ENCODE measurements around the gene E2F2. TPM values are rescaled to one million over a fixed set of nuclear protein-coding genes. Genes with fewer than 3 reads are reported as not detected.

E2F2 gene
- polyA plus RNA-seq, 1 of the 3 experiments (the other 2 are of a cell fraction) = 0.43 TPM

DNA sequence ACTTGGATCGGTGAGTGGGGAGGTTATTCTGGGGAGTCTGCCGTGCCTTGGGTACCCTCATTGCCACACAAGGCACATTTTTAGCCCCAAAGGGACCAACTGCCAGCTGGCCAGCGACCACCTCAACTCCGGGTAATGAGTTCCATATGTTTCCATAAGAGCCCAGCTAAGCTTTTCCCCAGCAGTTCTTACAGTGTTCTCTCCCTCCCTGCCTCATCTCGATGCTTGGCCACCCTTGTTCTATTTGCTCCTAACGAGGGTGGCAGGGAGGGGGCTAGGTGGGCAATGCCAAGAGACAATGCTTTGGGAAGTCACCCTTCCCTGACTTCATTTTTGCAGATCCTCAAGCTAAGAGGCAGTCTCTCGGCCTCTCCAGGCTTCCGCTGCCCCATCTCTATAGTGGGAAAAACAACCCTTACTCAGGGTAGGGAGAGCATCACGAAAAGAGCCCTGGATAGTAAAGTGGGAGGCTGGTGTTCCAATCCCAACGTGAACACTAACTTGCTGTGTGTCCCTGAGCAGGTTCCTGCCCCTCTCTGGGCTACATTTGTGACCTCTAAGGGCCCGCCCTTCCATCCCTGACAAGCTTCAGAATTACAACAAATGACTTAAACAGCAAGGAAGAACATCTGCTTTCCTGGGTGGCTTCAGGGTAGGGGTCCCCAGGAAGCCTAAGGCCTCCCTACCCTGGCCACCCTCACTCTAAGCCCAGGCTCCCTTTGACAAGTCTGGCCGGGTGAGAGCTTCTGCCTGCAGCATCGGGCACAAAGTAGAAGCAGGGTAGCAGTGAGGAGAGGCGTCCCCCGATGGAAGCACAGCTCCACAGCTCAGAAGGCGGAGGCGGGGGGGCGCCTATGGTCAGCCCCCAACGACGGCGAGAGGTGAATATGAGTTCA is 22.4 kb upstream of the E2F2 start:
- peak overlapping the region; percentile 79; the same call in 1 of the 2 replicates for H3K9ac ChIP-seq
- 74% methylated on average over 20 of the region's 21 CpGs for WGBS (ENCODE audit: low lambda C conversion rate)

DNA sequence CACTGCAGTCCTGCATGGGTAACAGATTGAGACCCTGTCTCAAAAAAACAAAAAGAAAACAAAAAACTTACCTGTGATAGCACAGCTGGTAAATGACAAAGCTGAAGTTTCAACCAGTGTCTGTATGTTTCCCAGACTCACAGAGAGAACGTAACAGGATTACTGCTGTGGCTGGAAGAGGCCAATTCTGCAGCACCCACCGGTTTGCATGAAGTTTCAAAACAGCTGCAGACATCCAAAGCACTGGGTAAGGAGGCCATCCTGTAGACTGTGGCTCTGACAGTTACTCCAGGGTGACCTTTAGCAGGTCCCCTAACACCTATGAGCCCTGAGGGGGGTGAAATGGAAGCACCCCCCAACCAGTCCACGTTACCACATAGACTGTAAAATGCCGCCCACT is 20.8 kb upstream of the E2F2 start:
- no peaks in the 10 kb centered on the region for H3K27me3 ChIP-seq (ENCODE audit: insufficient read depth)
- peaks cover 3% of the 10 kb centered on the region for H3K79me2 ChIP-seq (ENCODE audit: insufficient read depth)
- H3K4me3 ChIP-seq (ENCODE audit: low read depth in 2 of 2, low read length in 1 of 2) = no peak overlapping the region
- H3K4me2 ChIP-seq = no peak overlapping the region
- peak overlapping the region in 1 of 2 experiments; percentile 40; a peak in 2 of 4 replicates for H3K27ac ChIP-seq (ENCODE audit: low read depth in 2 of 2, low read length in 1 of 2)
- no peak overlapping the region for H3K9ac ChIP-seq
- no peaks in the 10 kb centered on the region for H3K9me3 ChIP-seq
- H3K9me2 ChIP-seq = no peaks in the 10 kb centered on the region
- peaks cover 24% of the 10 kb centered on the region for H3F3A ChIP-seq (replicated peaks; ENCODE audit: insufficient read depth)
- CTCF ChIA-PET = interaction anchor here (0.7 to 18.2 kb wide), 4 partner anchors 12 to 83 kb away, joined by 3 to 708 read pairs (median 7); no protein-coding TSS in a partner anchor
- TF ChIP-seq TAF1 (IDR thresholded peaks at IDR 0.05; ENCODE audit: borderline replicate concordance, low read depth, low read length) (no peak), RXRA (IDR thresholded peaks at IDR 0.05; ENCODE audit: borderline replicate concordance, low read depth) (no peak), TEAD4 (IDR thresholded peaks at IDR 0.05; ENCODE audit: borderline replicate concordance, insufficient read depth) (no peak), NFIC (IDR thresholded peaks at IDR 0.05; ENCODE audit: borderline replicate concordance) (no peak), MEF2A (IDR thresholded peaks at IDR 0.05; ENCODE audit: borderline replicate concordance, low read depth) (no peak), FOXJ3 (CRISPR knock-in tag; IDR thresholded peaks at IDR 0.05) (no peak), ELF1 (IDR thresholded peaks at IDR 0.05) (no peak), EZH2phosphoT487 (IDR thresholded peaks at IDR 0.05; ENCODE audit: borderline replicate concordance, low read depth) (no peak), YY1 (IDR thresholded peaks at IDR 0.05; ENCODE audit: low read depth) (no peak), SIN3A (IDR thresholded peaks at IDR 0.05; ENCODE audit: borderline replicate concordance, low read depth, low read length) (no peak)
- TF ChIP-seq, protein P1, sequence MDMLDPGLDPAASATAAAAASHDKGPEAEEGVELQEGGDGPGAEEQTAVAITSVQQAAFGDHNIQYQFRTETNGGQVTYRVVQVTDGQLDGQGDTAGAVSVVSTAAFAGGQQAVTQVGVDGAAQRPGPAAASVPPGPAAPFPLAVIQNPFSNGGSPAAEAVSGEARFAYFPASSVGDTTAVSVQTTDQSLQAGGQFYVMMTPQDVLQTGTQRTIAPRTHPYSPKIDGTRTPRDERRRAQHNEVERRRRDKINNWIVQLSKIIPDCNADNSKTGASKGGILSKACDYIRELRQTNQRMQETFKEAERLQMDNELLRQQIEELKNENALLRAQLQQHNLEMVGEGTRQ (IDR thresholded peaks at IDR 0.05; ENCODE audit: borderline replicate concordance, low read depth, low read length) = no peak
- WGBS (ENCODE audit: low lambda C conversion rate) = 88% methylated on average over 4 of the region's 4 CpGs
- H3K36me3 ChIP-seq (replicated peaks in 1 of 2; ENCODE audit: control insufficient read depth in 1 of 2, insufficient read depth in 2 of 2, low read length in 1 of 2) = peaks cover 0 to 2% of the 10 kb centered on the region in 2 experiments
- no peak for DNase-seq
- POLR2A ChIA-PET = no interaction called here
- H3K4me1 ChIP-seq (ENCODE audit: control insufficient read depth in 1 of 2, insufficient read depth in 2 of 2, low read depth in 1 of 2, low read length in 1 of 2) = peaks cover 31 to 52% of the 10 kb centered on the region in 2 experiments
- no peak overlapping the region for H2AFZ ChIP-seq (ENCODE audit: low read depth)
- H4K20me1 ChIP-seq (ENCODE audit: insufficient read depth) = peaks cover 6% of the 10 kb centered on the region; the same call in 1 of the 2 replicates

More for the DNA sequence above, 22.4 kb upstream of the E2F2 start:
- POLR2A ChIA-PET = interaction anchor here (1.1 to 1.8 kb wide), 2 partner anchors 8 to 84 kb away, joined by 3 to 6 read pairs; no protein-coding TSS in a partner anchor
- peaks cover 38% of the 10 kb centered on the region for H3F3A ChIP-seq (replicated peaks; ENCODE audit: insufficient read depth)
- peaks cover 22% of the 10 kb centered on the region for H4K20me1 ChIP-seq (ENCODE audit: insufficient read depth)
- CTCF ChIA-PET = interaction anchor here (0.9 to 18.2 kb wide), 8 partner anchors 9 to 348 kb away, joined by 3 to 708 read pairs (median 10); partner anchors contain the start of gene RPL11
- no peak overlapping the region for H2AFZ ChIP-seq (ENCODE audit: low read depth)
- TF ChIP-seq, protein P2, sequence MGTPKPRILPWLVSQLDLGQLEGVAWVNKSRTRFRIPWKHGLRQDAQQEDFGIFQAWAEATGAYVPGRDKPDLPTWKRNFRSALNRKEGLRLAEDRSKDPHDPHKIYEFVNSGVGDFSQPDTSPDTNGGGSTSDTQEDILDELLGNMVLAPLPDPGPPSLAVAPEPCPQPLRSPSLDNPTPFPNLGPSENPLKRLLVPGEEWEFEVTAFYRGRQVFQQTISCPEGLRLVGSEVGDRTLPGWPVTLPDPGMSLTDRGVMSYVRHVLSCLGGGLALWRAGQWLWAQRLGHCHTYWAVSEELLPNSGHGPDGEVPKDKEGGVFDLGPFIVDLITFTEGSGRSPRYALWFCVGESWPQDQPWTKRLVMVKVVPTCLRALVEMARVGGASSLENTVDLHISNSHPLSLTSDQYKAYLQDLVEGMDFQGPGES (IDR thresholded peaks at IDR 0.05; ENCODE audit: low read depth, low read length) = no peak
- TF ChIP-seq, protein P3, sequence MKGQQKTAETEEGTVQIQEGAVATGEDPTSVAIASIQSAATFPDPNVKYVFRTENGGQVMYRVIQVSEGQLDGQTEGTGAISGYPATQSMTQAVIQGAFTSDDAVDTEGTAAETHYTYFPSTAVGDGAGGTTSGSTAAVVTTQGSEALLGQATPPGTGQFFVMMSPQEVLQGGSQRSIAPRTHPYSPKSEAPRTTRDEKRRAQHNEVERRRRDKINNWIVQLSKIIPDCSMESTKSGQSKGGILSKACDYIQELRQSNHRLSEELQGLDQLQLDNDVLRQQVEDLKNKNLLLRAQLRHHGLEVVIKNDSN (IDR thresholded peaks at IDR 0.05; ENCODE audit: borderline replicate concordance, low read depth) = no peak
- TF ChIP-seq TCF12 (IDR thresholded peaks at IDR 0.05) = peak; percentile 52
- TF ChIP-seq, protein P4, sequence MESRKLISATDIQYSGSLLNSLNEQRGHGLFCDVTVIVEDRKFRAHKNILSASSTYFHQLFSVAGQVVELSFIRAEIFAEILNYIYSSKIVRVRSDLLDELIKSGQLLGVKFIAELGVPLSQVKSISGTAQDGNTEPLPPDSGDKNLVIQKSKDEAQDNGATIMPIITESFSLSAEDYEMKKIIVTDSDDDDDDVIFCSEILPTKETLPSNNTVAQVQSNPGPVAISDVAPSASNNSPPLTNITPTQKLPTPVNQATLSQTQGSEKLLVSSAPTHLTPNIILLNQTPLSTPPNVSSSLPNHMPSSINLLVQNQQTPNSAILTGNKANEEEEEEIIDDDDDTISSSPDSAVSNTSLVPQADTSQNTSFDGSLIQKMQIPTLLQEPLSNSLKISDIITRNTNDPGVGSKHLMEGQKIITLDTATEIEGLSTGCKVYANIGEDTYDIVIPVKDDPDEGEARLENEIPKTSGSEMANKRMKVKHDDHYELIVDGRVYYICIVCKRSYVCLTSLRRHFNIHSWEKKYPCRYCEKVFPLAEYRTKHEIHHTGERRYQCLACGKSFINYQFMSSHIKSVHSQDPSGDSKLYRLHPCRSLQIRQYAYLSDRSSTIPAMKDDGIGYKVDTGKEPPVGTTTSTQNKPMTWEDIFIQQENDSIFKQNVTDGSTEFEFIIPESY (IDR thresholded peaks at IDR 0.05; ENCODE audit: borderline replicate concordance, low read depth) = no peak
- no peak for TF ChIP-seq FOXJ3 (CRISPR knock-in tag; IDR thresholded peaks at IDR 0.05)
- H3K27me3 ChIP-seq (ENCODE audit: insufficient read depth) = no peaks in the 10 kb centered on the region
- peaks cover 2 to 18% of the 10 kb centered on the region in 2 experiments for H3K36me3 ChIP-seq (replicated peaks in 1 of 2; ENCODE audit: control insufficient read depth in 1 of 2, insufficient read depth in 2 of 2, low read length in 1 of 2)
- no peaks in the 10 kb centered on the region for H3K9me3 ChIP-seq
- DNase-seq = no peak
- H3K4me2 ChIP-seq = peak overlapping the region; percentile 74; the same call in 1 of the 2 replicates
- H3K4me3 ChIP-seq (ENCODE audit: low read depth in 2 of 2, low read length in 1 of 2) = no peak overlapping the region
- peaks cover 33 to 68% of the 10 kb centered on the region in 2 experiments for H3K4me1 ChIP-seq (ENCODE audit: control insufficient read depth in 1 of 2, insufficient read depth in 2 of 2, low read depth in 1 of 2, low read length in 1 of 2)
- peaks cover 20% of the 10 kb centered on the region for H3K79me2 ChIP-seq (ENCODE audit: insufficient read depth)
- H3K9me2 ChIP-seq = no peaks in the 10 kb centered on the region
- H3K27ac ChIP-seq (ENCODE audit: low read depth in 2 of 2, low read length in 1 of 2) = peak overlapping the region; percentile 95 to 100

All from SK-N-SH (cell line).